HG03097 (cell line): ENCODE results near the gene FOXRED2.

Experiments
- ATAC-seq: cut with Tn5 transposase; IDR thresholded peaks from one replicate; pipeline ENCODE4 v1.9.1; 2021; ENCODE audit not compliant: unreplicated experiment, low FRiP score

Gene FOXRED2

GRCh38 chr22:36471341-36471821, 35.5 kb downstream of the FOXRED2 start:
- ATAC-seq: no peak

DNA sequence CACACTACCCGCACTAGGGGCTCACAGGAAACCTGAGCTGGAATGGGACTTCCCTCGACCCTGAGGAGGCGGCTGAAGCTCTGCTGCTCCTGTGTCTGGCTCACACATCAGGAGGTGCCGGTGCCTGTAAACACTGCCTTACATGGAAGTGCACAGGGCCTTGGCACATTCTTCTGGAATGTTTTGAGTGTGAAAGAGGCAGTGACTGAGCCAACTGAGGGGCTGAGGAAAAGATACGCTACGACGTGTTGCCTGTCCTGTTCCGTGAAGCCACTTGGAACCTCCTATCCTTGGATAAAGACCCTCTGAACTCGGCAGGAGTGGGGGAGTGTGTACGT, 35.9 kb downstream of the FOXRED2 start:
- no peak for ATAC-seq

- peak; percentile 44 for ATAC-seq
Observed at GRCh38 chr22:36470162-36470993, 36.5 kb downstream of the FOXRED2 start.

- ATAC-seq: no peak
Observed at GRCh38 chr22:36469094-36469710, 37.6 kb downstream of the FOXRED2 start.

- no peak for ATAC-seq
Observed at GRCh38 chr22:36467946-36468345, 38.9 kb downstream of the FOXRED2 start.

GRCh38 chr22:36467042-36467810, 39.6 kb downstream of the FOXRED2 start:
- no peak for ATAC-seq

DNA sequence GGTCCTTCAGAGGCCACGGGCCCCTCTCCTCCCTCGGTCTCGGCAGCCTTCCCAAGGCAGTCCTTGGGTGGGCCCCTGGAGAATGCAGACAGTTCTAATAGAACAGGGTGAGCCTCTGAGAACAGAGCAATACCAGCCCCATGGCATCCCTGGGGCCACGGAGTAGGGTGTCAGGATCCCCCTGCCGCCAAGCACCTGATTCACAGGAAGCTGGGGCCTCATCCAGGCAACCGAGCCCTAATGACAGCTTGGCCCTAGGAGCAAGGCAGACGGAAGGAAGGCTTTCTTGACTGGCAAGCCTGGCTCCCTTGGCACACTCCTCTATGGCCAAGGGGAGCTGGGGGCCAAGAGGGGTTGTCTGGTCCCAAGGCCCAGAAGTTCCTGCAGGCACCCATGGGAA, 40.6 kb downstream of the FOXRED2 start:
- ATAC-seq: no peak

GRCh38 chr22:36465232-36466021, 41.4 kb downstream of the FOXRED2 start:
- ATAC-seq: no peak

DNA sequence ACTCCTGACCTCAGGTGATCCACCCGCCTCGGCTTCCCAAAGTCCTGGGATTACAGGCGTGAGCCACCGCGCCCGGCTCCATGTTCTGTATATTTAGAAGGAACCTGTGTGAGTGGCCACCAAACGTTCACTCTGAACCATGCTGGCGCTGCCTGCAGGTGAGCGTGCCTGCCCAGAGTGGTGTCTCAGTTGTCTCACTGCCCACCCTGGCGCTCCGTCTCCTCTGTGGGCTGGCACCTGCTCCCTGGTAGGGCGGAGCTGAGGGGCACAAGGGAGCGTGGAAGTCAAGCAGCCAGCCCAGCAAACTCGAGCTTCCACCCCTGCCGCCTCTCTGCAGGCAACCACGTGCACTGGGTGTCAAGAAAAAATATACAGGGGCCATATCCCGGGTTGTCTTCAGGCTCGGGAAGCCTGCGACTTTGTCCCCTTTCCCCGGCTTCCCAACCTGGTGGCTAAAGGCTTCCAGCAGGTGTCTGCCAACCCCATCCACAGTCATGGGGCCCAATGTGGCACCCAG, 42.1 kb downstream of the FOXRED2 start:
- ATAC-seq: no peak

- ATAC-seq: no peak
Observed at GRCh38 chr22:36463783-36464184, 43.1 kb downstream of the FOXRED2 start.

- no peak for ATAC-seq
Observed at GRCh38 chr22:36461665-36462649, 44.9 kb downstream of the FOXRED2 start.

- ATAC-seq: no peak
Observed at GRCh38 chr22:36460202-36460601, 46.6 kb downstream of the FOXRED2 start.

DNA sequence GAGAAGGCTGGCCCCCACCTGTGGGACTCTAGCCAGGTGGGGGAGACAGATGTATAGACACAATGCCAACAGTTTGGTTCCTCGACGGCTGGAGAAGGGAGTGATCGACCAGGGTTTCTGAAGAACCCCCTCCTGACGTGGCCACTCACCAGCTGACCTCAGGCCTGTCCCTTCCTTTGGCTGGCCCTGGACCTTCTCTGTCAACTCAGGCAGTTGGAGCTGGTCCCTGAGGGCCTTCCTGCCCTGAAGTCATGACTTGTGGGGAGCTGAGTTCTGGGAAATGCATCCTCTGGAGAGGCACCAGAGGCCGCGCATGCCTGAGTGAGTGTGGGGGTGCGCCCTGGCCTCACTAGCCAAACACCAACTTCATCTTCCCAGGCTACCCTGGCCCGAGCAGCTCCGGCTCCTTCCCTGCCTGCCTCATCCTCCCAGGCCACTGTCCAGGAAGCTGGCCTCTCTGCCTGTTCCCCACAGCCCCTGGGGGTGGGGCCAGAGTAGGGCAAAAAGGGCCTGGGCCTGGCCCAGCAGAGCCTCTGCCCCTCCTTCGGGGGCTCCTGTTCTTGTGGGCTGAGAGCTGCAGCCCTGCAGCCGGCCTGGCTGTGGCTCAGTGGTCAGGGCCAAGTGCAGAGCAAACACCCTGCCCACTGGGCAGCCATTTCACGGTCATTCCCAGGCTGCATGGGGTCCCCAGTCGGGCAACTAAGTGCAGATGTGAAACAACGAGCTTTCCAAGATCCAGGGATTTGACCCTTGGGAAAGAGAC, 49.0 kb downstream of the FOXRED2 start:
- ATAC-seq: no peak

- no peak for ATAC-seq
Observed at GRCh38 chr22:36456464-36456845, 50.4 kb downstream of the FOXRED2 start.

DNA sequence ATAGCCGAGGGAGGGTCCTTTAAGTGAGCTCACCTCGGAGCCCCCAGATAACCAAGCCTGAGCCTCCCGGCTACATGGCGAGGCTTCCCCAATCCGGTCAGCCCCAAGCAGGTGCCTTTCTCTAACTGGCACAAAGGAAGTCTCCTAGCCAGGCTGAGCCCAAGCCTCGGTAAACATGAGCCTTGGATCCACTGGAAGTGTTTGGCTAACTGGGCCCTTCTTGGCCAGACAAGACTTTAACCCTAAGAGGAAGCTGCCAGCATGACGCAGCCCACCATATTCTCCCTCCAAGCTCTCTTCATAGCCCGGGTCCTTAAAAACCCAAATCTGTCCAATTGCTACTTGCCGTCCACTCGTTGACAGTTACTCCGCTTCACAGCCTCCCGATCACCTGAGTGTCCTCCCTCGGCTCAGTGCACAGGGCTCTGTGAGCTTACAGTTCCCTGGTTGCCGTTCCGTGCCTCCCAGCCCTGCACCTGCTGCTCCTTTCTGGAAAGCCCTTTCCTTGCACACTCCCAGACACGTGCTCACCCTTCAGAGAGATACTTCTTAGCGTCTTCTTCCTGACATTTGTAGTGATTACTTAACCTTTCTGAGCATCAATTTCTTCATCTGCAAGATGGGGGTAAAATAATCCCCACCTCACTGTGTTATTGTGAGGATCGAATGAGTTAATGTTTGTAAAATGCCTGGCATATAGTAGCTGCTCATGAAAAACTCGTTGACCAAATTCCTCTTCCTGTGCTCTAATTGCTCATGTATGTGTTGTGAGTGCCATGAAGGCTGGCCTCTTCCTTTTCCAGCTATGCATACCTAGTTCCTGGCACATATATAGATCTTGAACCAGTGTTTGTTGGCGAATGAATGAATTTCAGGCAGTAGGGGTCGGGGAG, 51.0 kb downstream of the FOXRED2 start:
- ATAC-seq: no peak

GRCh38 chr22:36454916-36455570, 51.8 kb downstream of the FOXRED2 start:
- peak; percentile 46 for ATAC-seq

DNA sequence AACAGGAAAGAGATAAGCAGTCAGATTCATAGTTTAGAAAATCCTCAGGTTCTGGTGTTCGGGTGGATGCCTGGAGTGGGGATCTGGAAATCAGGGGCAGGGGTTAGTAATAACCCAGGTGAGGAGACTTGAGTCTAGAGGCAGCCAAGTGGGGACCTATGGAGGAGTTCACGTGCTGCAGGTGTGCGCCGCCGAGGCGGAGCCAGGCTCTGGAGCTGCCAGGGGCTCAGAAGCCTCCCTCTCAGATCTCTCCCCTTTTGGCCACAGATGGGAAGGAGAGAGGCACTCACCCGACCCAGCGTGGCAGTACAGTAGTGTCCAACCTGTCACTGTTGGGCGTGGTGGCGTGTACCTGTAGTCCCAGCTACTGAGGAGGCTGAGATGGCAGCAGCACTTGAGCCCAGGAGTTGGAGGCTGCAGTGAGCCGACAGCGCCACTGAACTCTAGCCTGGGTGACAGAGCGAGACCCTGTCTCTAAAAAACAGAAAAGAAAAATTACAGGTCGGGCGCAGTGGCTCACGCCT, 52.9 kb downstream of the FOXRED2 start:
- ATAC-seq: no peak
